Esophagus muscularis mucosa (tissue), 4 donors: ENCODE results near the gene PTPRN2. TPM values are rescaled to one million over a fixed set of nuclear protein-coding genes. Genes with fewer than 3 reads are reported as not detected.

Source experiments
- DNase-seq: peaks from one replicate; pipeline ENCODE4 v3.0.0-alpha.2; 2017; ENCODE audit errors: extremely low spot score
- H3K27ac ChIP-seq, 4 donors: fragments of 200-600 bp; sonication (generic); replicated peaks in 1 of 4; 1 replicate in 3 of 4; 2 replicates in 1 of 4; pipeline ENCODE4 v1.5.1; 2016 to 2019; ENCODE audit warnings: mild to moderate bottlenecking in 1 of 4
- H3K27me3 ChIP-seq, 4 donors: fragments of 200-600 bp; sonication (generic); one replicate each; pipeline versions ENCODE4 v1.5.1 to v1.6.0; 2016 to 2019
- H3K36me3 ChIP-seq, 4 donors: fragments of 200-600 bp; sonication (generic); one replicate each; pipeline ENCODE4 v1.5.1; 2016 to 2019
- H3K4me1 ChIP-seq, 4 donors: fragments of 200-600 bp; sonication (generic); one replicate each; pipeline ENCODE4 v1.5.1; 2016 to 2019
- H3K4me3 ChIP-seq, 4 donors: fragments of 200-600 bp; sonication (generic); 1 replicate in 2 of 4; 2 replicates in 2 of 4; pipeline ENCODE4 v1.5.1; 2016 to 2019; ENCODE audit warnings: mild to moderate bottlenecking in 4 of 4, moderate library complexity in 1 of 4
- H3K9me3 ChIP-seq, 4 donors: fragments of 200-600 bp; sonication (generic); 1 replicate in 3 of 4; 2 replicates in 1 of 4; pipeline ENCODE4 v1.5.1; 2016 to 2019
- EP300 ChIP-seq: sonication (generic); formaldehyde crosslinking; IDR thresholded peaks from one replicate; pipeline ENCODE4 v1.6.1; 2017; ENCODE audit warnings: antibody characterized with exemption
- POLR2A ChIP-seq: fragments of 450-650 bp; IDR thresholded peaks from one replicate; pipeline ENCODE4 v1.6.1; 2017; ENCODE audit warnings: antibody characterized with exemption, moderate library complexity, mild to moderate bottlenecking, low read depth
- POLR2AphosphoS5 ChIP-seq, 2 donors: sonication (generic); formaldehyde crosslinking; IDR thresholded peaks; one replicate each; pipeline ENCODE4 v1.6.1; 2017; ENCODE audit warnings: antibody characterized with exemption in 2 of 2
- WGBS: methylation state at CpG from one replicate; pipeline ENCODE4 v1.1.5; 2018; 5-methylcytosine and 5-hydroxymethylcytosine counted together
- intact Hi-C: fragments of 100-400 bp; cut with DNase I; formaldehyde crosslinking; loops from one replicate; pipeline ENCODE4 v1.15.1; 2023
- total RNA-seq, 4 donors: library from RNA; depleted of rRNA; stranded (reverse); fragments of >200 nt; gene quantifications; one replicate each; pipeline versions ENCODE4 v1.1.0 to v1.2.1, GENCODE V29; 2016
- TF ChIP-seq, protein P1 (sequence below), 3 experiments: fragments of 200-600 bp in 2 of 3; fragments of 450-650 bp in 1 of 3; sonication (generic) in 2 of 3; IDR thresholded peaks; one replicate each; pipeline ENCODE4 v1.5.1; 2017 to 2019; ENCODE audit warnings: antibody characterized with exemption in 3 of 3, mild to moderate bottlenecking in 2 of 3, moderate library complexity in 1 of 3

The PTPRN2 gene
- total RNA-seq, 4 donors from 2014 or later = 2.1 to 3.1 (median 3.1) TPM

- Histone ChIP-seq H3K36me3 (no peaks in the 10 kb centered on the region), H3K27me3 (peaks cover 0 to 40% (median 0%) of the 10 kb centered on the region in 4 donors), H3K4me3 (no peak overlapping the region), H3K4me1 (no peaks in the 10 kb centered on the region), H3K9me3 (no peaks in the 10 kb centered on the region), H3K27ac (no peak overlapping the region)
- no peak for DNase-seq
- TF ChIP-seq EP300 = no peak
- no peak for TF ChIP-seq POLR2AphosphoS5 (IDR thresholded peaks at IDR 0.05)
- TF ChIP-seq, protein P1, sequence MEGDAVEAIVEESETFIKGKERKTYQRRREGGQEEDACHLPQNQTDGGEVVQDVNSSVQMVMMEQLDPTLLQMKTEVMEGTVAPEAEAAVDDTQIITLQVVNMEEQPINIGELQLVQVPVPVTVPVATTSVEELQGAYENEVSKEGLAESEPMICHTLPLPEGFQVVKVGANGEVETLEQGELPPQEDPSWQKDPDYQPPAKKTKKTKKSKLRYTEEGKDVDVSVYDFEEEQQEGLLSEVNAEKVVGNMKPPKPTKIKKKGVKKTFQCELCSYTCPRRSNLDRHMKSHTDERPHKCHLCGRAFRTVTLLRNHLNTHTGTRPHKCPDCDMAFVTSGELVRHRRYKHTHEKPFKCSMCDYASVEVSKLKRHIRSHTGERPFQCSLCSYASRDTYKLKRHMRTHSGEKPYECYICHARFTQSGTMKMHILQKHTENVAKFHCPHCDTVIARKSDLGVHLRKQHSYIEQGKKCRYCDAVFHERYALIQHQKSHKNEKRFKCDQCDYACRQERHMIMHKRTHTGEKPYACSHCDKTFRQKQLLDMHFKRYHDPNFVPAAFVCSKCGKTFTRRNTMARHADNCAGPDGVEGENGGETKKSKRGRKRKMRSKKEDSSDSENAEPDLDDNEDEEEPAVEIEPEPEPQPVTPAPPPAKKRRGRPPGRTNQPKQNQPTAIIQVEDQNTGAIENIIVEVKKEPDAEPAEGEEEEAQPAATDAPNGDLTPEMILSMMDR (IDR thresholded peaks at IDR 0.05) = no peak
- no peak for TF ChIP-seq POLR2A
- 81% methylated on average over 12 of the region's 19 CpGs for whole genome bisulfite sequencing
- intact Hi-C loops = no loop called here
Measured at GRCh38 chr7:158366916-158367633, 220.5 kb downstream of the PTPRN2 start.

DNA sequence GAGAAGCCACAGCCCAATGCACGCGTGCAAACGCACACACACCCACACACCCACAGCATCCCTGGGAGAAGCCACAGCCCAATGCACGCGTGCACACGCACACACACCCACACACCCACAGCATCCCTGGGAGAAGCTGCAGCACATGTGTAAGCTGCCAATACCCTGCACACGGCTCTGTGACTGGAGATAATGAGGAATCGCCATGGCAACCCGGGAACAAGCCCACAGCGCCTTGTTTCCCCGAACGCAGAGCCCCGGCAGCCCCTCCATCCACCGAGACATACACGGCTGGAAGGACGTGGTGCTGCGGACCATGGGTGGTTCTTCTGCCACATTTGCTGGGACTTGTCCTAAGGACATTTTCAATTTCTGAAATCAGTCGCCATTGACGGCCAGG lies 221.3 kb downstream of the PTPRN2 start:
- DNase-seq = no peak
- TF ChIP-seq, protein P1 (IDR thresholded peaks at IDR 0.05) = no peak
- TF ChIP-seq POLR2AphosphoS5 (IDR thresholded peaks at IDR 0.05) (no peak), EP300 (no peak), POLR2A (no peak)
- WGBS = 76% methylated on average over 18 of the region's 19 CpGs

GRCh38 chr7:158365267-158365666 lies 222.4 kb downstream of the PTPRN2 start:
- H3K27me3 ChIP-seq = peaks cover 0 to 35% (median 0%) of the 10 kb centered on the region in 4 donors
- no peak for DNase-seq
- TF ChIP-seq, protein P1 (IDR thresholded peaks at IDR 0.05) = no peak
- TF ChIP-seq POLR2AphosphoS5 (IDR thresholded peaks at IDR 0.05) (no peak), EP300 (no peak), POLR2A (no peak)

More for the DNA sequence above, 221.3 kb downstream of the PTPRN2 start:
- no peaks in the 10 kb centered on the region for H3K36me3 ChIP-seq
- H3K4me3 ChIP-seq = no peak overlapping the region
- H3K27me3 ChIP-seq = peaks cover 0 to 35% (median 0%) of the 10 kb centered on the region in 4 donors
- no peaks in the 10 kb centered on the region for H3K9me3 ChIP-seq
- H3K27ac ChIP-seq = no peak overlapping the region
- H3K4me1 ChIP-seq = no peaks in the 10 kb centered on the region
- intact Hi-C loops = no loop called here

GRCh38 chr7:158364451-158364850 lies 223.2 kb downstream of the PTPRN2 start:
- H3K27me3 ChIP-seq = peaks cover 0 to 38% (median 0%) of the 10 kb centered on the region in 4 donors
- no peak overlapping the region for H3K27ac ChIP-seq
- no peak overlapping the region for H3K4me3 ChIP-seq
- DNase-seq = no peak
- intact Hi-C loops = no loop called here
- WGBS = 79% methylated on average over 8 of the region's 8 CpGs
- no peaks in the 10 kb centered on the region for H3K9me3 ChIP-seq
- no peaks in the 10 kb centered on the region for H3K36me3 ChIP-seq
- TF ChIP-seq POLR2AphosphoS5 (IDR thresholded peaks at IDR 0.05) (no peak), POLR2A (no peak), EP300 (no peak)
- TF ChIP-seq, protein P1 (IDR thresholded peaks at IDR 0.05) = no peak
- no peaks in the 10 kb centered on the region for H3K4me1 ChIP-seq

More at GRCh38 chr7:158365267-158365666, 222.4 kb downstream of the PTPRN2 start:
- Histone ChIP-seq H3K4me1 (no peaks in the 10 kb centered on the region), H3K27ac (no peak overlapping the region), H3K36me3 (no peaks in the 10 kb centered on the region), H3K4me3 (no peak overlapping the region), H3K9me3 (no peaks in the 10 kb centered on the region)
- intact Hi-C loops = no loop called here
- WGBS = 75% methylated on average over 14 of the region's 14 CpGs
